ENCODE measurements around the gene CCDC158. TPM values are rescaled to one million over a fixed set of nuclear protein-coding genes. Genes with fewer than 3 reads are reported as not detected.

The CCDC158 gene
- total RNA-seq = under 0.01 TPM in 1 of 2 replicates, not detected in the other

GRCh38 chr4:76420762-76421581, at the start of gene CCDC158:
Gene CCDC158 (minus strand): TSS chr4:76421141. CDS start chr4:76403207, 17,934 bp downstream.

GRCh38 chr4:76434901-76435527, 14.1 kb upstream of the CCDC158 start, which contains the start of gene SHROOM3:
Gene SHROOM3 (plus strand): TSS chr4:76435229. CDS start chr4:76436053, 824 bp downstream.

DNA sequence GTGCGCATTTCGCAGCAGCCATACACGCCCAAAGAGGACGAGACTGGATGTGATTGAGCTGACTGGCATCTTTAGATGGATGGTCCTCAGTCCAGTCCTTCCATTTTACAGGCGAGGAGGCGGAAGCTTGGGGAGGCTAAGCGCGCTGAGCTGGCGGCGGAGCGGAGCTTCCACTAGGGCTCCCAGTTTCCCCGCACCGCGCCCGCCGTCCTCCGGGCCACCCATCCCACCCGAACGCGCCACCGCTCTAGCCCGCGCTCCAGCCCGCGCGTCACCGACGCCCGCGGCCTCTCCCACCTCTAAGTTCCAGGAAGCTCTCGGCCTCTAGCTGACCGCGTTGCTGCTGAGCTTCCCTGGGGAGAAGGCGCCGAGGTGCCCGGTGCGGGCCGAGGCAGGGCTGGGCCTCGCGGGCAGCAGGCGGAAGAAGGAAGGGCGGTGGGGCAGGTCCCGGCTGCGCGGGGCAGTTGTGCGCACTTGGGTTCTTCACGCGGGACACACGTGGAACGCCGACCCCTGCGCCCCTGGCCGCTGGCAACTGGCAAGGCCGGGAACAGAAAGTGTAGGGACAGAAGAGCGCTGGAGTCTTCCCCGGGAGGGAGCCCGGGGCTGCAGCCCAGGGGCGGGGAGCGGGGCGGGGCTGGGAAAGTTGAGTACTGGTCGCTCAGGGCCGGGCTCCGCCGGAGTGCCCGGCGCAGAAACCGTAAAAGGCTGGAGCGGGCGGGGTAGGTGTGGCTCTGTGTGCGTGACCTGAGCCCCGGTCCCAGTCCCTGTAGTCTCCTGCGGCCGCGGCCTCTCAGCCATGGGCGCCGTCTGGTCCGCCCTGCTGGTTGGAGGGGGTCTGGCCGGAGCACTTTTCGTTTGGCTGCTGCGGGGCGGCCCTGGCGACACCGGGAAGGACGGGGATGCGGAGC, 114.7 kb downstream of the CCDC158 start, which contains the start of gene STBD1:
TSS of gene STBD1 (plus strand) at position 763 of the 911 bp plus-strand sequence. CDS start at position 800, 37 bp downstream.

Other genes with a start within 250 kb of the CCDC158 start
- gene SCARB2, start 207.3 kb downstream of the CCDC158 start, total RNA-seq = 155 and 251 TPM in 2 replicates
- 0.18 and 0.28 TPM in 2 replicates for gene FAM47E, start 169.4 kb downstream of the CCDC158 start, total RNA-seq
- 2.7 and 6.1 TPM in 2 replicates for gene STBD1, start 114.4 kb downstream of the CCDC158 start, total RNA-seq
- gene SHROOM3, start 14.1 kb upstream of the CCDC158 start, total RNA-seq = 1.2 and 5.5 TPM in 2 replicates

Data from endothelial cell of coronary artery (primary cell).